Vagina (tissue), 2 donors: ENCODE results near the gene PHYHIPL.

Source experiments
- CTCF ChIP-seq, 3 experiments: fragments of 450-650 bp in 2 of 3; fragments of 200-600 bp in 1 of 3; sonication (generic) in 1 of 3; IDR thresholded peaks; one replicate each; pipeline ENCODE4 v1.5.1; 2017 to 2019; ENCODE audit warnings: antibody characterized with exemption in 3 of 3, mild to moderate bottlenecking in 2 of 3, moderate library complexity in 2 of 3
- POLR2A ChIP-seq, 2 donors: fragments of 450-650 bp; IDR thresholded peaks; one replicate each; pipeline ENCODE4 v1.6.1; 2017; ENCODE audit warnings: antibody characterized with exemption in 2 of 2, mild to moderate bottlenecking in 2 of 2, moderate library complexity in 2 of 2
- POLR2AphosphoS5 ChIP-seq, 2 donors: sonication (generic); formaldehyde crosslinking; IDR thresholded peaks; one replicate each; pipeline ENCODE4 v1.9.0; 2017; ENCODE audit warnings: antibody characterized with exemption in 2 of 2, mild to moderate bottlenecking in 2 of 2, low read depth in 1 of 2; ENCODE audit not compliant: insufficient read depth in 1 of 2

DNA sequence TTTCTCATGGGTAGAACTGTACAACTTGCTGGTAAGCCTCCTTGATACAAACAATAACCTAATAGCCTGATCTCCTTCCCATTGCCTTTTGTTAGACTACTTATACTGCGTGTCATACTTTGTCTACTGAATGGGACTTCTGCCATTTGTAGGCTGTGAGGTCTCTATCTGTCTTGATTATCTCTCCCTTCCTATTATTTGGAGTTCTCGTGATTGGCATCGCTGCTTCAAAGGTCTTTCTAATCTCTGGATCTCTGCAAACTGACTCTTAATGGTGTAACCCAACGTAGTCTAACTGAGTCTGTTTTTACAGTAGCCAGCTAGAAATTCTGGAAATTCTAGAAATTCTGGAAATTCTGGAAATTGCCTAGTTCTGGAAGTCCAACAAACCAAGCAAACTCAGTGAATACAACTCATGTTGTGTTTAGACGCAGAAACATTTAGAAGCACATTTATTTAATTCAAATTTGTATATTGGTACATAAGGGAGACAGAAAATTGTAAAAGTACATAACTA is 29.8 kb downstream of the PHYHIPL start:
- TF ChIP-seq POLR2AphosphoS5 (IDR thresholded peaks at IDR 0.05; ENCODE audit: insufficient read depth in 1 of 2, low read depth in 1 of 2) (no peak), CTCF (IDR thresholded peaks at IDR 0.05) (no peak), POLR2A (IDR thresholded peaks at IDR 0.05) (no peak)
